NCI-H226 (cell line): ENCODE results near the gene NOX5.

Experiments used
- DNase-seq: peaks from one replicate; pipeline ENCODE4 v3.0.0-alpha.2; 2015

NOX5 gene

DNA sequence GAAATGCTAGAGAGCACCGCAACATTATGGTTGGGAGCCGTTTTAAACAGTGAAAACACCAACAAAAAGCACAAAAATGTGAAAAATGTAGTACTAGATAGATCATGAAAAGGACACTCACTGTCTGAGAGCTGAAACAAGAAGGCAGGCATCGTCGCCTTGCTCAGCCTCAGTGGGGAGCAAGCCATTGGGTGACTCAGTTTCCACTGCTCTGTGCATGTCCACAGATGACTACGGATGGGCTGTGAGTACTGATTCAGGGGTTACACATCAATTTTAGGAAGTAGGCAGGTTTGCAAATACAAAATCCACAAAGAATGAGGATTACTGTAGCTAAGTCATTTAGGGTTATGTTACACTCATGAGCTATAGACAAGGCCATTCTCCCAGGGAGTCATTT, 10.8 kb downstream of the NOX5 start:
- DNase-seq = no peak

DNA sequence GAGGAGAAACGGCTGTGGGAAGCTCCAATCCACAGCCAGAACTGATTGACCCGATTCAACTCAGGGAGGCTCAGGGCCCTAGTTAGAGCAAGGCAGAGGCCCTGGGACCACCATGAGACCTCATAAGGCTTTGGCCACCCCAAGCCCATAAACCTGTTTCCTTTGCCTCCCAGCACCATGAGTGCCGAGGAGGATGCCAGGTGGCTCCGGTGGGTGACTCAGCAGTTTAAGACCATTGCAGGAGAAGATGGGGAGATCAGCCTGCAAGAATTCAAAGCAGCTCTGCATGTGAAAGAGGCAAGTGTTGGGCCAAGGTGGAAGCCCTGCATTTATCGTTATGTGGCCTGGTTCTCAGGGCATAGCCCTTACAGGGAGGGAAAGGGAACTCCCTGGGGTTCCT, 11.9 kb downstream of the NOX5 start:
- DNase-seq = no peak

DNA sequence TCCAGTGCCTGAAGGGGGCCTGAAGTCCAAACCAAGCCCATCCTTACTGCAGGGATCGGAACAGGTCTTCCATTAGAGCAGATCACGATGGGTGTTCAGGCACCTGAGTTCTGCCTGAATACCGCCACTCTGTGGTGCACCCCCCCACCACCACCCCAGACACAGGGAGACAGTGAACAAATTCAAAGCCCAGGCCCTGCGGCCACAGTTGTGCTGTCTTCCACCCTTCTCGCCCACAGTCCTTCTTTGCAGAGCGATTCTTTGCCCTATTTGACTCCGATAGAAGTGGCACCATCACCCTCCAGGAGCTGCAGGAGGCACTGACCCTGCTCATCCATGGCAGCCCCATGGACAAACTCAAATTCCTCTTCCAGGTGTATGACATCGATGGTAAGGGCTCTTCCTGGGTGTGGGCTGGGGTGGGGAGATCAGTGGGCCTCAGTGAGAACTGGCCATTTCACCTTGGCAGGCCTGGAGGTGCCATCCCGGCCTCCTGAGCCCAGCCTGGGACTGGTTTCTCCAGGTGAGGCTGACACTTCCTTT, 13.6 kb downstream of the NOX5 start:
- no peak for DNase-seq

DNA sequence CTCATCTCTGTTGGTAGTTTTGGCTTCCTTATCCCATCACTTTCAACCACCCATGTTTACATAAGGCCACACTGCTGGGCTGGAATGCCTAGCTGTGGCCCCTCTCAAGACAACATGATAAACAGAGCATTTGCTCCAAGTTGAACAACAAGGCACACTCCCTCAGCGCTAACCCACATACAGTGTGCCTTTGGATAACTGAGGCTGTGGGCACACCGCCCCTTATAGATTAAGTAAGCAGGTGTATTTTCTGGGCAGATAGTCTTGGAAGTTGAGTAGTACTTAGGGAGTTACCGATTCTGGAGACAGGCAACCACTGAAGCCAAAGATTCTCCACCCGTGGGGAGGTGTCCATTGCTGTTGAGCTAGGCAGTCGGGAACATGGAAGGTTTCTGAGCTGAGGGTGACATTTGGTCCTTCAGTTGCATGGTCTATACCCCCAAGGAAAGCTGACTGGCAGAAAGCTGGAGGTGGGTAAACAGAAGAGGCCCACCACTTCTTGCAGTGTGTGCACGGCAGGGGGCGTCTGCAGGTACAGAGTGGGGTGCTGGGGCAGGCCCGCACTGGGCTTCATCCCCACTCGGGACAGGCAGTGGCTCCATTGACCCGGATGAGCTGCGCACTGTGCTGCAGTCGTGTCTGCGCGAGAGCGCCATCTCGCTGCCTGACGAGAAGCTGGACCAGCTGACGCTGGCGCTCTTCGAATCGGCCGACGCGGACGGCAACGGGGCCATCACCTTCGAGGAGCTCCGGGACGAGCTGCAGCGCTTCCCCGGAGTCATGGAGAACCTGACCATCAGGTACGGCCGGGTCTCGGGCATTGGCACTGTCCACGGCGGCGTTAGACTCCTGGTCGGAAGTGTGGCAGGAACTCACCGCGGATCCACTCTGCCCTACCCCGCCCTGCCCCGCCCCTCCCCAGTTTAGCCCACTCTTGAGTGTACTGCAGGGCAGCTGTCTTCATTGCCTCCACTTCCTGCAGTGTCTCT, 16.8 kb downstream of the NOX5 start:
- no peak for DNase-seq

DNA sequence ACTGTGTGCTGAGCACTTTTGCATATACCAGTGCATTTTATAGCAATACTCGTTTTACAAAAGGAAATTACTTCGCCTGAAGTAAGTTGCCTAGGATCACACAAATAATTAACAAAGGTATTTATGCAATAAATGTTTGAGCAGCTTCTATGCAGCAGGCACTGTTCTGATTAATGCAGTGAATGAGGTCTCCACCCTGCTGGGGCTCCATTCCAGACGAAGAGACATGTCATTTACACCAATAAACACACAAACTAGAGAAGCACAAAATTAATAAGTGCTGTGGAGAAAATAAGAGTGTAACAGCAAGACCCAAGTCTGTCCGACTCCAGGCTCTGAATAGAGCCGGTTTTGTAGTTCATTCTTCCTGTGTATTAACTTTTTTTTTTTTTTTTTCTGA, 17.5 kb downstream of the NOX5 start:
- DNase-seq = no peak

DNA sequence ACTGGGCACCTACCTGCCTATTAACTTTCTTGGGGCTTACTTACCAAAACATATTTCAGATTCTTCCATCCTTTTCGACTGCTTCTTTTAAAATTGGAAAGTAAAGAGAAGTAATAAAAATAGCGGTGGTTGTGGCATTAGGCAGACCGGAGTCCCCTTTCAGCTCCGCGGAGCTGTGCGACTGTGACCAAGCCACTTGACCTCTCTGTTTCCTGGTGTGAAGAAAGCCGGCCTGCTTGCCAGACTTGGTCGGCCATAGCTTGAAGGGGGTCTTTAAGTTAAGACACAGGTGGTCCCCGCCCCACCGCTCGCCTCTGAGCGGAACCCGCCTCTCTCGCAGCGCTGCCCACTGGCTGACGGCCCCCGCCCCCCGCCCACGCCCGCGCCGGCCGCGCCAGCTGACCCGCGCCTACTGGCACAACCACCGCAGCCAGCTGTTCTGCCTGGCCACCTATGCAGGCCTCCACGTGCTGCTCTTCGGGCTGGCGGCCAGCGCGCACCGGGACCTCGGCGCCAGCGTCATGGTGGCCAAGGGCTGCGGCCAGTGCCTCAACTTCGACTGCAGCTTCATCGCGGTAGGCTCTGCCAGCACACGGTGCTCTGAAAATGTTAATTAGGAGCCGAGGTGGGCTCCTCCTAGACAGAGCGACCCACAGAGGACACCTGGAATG, 18.3 kb downstream of the NOX5 start:
- no peak for DNase-seq

DNA sequence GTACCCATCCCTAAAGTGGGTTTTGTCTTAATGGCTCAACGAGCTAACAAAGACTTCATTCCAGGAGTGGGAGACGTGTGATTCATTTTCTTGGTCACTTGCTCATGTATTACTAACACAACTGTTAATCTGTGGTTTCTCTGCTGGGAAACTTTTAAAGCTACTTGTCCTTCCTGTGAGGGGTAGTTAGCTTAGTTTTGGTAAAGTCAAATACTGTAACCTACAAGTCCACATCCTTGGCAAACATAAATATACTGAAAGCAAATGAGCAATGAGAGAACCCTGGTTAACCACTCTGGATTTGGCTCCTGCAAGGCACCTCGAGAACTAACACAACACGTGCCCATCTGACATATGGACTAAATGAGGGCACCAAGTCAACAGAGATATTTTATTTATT, 19.9 kb downstream of the NOX5 start:
- peak; percentile 85 for DNase-seq

DNA sequence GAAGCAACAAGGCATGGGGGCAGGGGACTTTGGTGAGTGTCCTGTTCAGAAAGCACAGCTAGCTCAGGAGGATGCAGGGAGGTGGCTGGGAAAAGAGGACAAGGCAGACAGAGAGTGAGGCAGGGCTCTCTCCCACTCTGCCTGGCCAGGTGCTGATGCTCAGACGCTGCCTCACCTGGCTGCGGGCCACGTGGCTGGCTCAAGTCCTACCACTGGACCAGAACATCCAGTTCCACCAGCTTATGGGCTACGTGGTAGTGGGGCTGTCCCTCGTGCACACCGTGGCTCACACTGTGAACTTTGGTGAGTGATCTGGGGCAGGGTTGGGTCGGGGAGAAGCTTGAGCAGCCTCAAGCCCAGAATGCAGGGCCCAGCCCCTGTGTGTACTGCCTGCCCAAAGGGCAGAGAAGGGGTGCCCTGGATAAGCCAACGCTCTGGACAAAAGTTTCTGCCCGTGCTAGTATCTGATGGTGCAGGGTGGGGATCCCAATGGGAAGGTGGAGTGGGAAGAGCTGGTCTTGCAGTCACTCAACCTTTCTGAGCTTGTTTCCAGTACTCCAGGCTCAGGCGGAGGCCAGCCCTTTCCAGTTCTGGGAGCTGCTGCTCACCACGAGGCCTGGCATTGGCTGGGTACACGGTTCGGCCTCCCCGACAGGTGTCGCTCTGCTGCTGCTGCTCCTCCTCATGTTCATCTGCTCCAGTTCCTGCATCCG, 20.9 kb downstream of the NOX5 start:
- DNase-seq = no peak

DNA sequence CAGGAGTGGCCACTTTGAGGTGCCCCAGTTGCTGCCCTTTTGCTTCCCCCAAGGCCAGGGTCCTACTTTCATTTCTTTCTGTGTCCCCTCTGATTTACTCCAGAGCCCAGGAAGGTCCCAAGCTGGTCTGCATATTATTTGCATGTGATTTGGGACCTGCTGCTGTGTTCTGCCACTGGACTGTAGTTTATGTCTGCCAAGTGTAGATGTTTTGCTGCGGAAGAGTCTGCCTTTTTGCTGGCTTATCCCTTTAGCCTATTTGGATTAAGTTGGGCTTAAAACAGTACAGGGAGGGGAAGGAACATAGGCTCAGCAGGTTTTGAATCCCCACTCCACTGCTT, 21.4 kb downstream of the NOX5 start:
- no peak for DNase-seq

DNA sequence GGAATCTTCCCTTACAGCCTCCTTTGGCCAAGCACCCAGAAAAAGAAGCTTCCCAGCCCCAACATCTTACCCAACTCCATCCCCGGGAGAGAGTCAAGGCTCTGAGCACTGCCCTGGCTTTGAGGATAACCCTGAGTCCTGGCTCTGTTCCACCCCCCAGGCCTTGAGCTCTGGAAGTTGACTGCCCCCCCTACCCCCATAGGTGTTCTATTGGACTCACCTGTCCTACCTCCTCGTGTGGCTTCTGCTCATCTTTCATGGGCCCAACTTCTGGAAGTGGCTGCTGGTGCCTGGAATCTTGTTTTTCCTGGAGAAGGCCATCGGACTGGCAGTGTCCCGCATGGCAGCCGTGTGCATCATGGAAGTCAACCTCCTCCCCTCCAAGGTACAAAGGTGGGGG, 22.3 kb downstream of the NOX5 start:
- DNase-seq = no peak

DNA sequence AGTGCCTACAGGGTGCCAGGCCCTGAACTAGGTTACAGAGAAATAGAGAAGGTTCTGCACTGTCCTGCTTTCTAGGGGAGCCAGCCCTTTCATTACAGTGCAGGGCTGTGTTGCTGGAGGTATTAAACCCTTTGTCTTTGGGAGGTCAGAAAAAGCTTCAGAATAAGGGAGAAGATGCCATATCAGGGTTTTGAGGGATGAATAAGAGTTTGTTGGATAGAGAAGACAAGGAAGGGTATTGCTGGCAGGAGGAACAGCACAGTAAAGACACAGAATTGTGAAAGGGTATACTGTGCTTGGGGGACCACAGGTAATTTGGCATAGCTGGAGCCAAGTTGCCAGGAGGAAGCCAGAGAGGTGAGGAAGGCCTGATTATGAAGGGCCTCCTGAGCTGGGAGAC, 23.0 kb downstream of the NOX5 start:
- DNase-seq = no peak

DNA sequence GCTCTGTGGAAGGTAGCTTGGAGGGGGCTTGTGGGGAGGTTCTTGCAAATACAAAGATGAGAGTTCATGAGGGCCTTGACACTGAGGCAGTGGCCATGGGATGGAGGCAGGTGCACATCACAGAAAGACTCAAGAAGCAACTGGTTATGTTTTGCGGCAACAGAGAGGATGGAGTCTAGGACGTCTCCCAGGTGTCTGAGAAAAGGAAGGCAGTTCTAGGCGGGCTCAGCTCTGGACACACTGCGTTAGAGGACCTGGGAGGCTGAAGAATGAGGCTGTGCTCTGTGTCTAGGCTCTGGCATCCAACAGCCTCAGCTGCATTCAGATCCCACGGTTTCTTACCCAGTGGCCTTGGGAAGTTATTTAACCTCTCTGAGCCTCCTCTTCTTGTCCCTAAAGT, 23.5 kb downstream of the NOX5 start:
- no peak for DNase-seq

DNA sequence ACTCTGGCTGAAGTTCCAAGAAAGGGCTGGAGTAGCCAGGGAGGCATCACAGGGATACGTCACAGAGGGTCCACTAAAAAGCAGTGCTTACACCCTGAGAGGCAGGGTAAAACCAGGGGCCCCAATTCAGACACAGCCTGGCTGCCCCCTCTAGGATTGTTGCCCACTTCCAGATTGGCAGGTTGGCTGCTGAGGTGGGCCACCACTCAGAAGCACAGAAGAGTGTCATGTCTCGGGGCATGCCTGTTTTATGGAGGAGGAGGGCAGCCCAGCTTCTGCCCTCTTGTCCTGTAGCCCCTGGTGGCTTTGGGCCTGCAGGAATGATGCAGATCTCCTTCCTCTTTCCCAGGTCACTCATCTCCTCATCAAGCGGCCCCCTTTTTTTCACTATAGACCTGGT, 24.0 kb downstream of the NOX5 start:
- DNase-seq = no peak

DNA sequence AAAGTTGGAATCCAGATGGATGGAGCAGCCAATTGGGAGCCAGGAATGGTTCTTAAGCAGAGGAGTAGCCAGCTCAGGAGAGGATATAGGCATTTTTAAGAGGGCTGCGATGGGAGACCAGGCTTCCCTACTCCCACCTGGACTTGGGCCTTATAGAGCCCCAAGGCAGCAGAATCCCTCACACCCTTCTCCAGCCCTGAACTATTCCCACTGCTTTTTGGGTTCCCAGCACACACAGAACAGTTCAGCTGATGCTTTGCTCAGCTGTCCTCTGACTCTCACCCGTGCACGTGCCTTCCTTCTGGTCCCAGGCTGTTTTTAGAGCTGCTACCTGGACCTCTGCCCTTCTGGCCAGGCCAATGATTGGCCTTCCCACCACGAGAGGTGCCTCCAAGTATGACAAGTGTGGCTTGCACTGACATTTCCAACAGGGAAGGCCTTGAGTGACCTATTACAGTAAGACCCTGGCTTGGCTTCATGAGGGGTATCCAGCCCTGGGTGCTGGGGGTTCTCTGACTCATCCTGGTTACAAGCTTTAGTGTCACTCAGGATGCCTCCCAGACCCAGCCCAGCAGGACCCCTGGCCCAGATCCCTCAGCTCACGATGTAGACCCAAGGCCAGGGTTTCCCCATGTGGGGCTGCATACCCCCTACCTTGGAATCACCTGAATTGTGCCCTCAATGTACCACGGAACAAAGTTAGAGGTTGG, 25.2 kb downstream of the NOX5 start:
- DNase-seq = no peak

DNA sequence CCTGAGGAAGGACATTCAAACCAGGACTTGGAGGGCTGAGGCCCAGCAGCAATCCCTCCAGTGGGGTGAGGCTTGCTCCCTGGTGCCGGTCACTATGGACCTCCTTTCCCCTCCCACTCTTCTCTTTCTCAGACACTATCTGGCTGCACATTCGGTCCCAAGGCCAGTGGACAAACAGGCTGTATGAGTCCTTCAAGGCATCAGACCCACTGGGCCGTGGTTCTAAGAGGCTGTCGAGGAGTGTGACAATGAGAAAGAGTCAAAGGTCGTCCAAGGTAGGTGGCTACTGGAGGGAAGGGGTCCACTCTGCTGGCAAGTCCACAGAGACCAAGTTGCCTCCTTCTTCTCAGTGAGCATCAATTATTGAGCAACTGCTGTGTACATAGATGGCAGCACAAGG, 28.0 kb downstream of the NOX5 start:
- DNase-seq = no peak

DNA sequence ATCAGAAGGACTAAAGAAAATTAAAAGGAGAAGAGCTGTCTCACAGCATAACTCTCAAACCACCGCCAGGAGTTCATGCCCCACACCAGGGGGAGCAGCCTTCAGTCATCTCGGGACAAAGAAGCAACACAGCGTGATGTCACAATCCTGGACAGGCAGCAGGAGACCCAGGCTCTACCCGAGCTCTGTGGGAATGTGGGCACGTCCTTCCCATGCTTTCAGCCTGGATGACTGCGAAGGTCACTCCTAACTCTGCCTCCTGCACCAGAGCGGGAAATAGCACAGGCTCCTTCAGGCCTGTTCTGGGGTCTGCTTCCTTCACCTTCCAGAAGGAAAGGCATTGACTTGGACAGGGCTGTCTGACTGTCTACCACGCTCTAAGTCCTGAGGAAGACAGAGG, 31.3 kb downstream of the NOX5 start:
- no peak for DNase-seq

DNA sequence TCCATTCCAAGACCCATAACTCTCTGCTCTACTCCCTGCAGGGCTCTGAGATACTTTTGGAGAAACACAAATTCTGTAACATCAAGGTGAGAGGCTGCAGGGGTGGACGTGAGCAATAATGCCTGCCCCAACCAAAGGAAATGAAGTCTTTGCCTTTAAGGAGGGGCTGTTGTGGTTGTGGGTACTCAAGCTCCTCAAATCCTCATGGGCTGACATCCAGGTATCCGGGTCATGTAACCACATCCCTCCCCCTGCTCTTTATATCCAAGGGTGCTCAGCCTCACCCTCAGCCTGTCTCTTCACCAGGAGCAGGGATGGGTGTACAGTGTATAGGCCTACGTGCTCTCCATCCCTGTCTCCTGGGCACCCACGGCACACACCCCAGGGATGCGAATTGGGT, 32.3 kb downstream of the NOX5 start:
- DNase-seq = no peak

DNA sequence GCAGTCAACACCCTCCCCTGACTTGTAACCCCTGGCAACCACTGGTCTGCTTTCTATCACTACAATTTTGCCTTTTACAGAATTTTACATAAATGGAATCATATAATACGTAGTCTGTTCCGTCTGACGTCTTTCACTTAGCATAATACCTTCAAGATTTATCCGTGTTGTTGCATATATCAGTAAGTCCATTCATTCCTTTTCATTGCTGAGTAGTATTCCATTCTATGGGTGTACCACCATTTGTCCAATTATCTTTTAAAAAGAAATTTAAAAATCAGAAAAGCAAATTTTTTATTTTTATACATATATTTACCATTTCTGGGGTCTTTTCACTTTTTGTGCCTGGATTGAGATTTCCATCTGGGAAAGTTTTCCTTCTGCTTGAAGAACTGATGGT, 35.5 kb downstream of the NOX5 start:
- DNase-seq = no peak

DNA sequence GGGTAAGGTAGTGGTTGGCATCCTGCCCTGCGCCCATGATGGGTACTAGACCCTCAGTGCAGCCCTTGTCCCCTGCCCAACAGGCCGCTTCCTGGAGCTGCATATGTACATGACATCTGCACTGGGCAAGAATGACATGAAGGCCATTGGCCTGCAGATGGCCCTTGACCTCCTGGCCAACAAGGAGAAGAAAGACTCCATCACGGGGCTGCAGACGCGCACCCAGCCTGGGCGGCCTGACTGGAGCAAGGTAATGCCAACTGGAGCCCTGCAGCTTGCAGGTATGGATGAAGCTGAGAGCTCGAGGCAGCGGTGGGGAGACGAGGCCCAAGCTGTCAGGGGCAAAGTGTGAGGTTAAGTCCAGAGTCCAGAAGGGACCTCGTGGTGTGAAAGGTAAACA, 40.8 kb downstream of the NOX5 start:
- DNase-seq = no peak

DNA sequence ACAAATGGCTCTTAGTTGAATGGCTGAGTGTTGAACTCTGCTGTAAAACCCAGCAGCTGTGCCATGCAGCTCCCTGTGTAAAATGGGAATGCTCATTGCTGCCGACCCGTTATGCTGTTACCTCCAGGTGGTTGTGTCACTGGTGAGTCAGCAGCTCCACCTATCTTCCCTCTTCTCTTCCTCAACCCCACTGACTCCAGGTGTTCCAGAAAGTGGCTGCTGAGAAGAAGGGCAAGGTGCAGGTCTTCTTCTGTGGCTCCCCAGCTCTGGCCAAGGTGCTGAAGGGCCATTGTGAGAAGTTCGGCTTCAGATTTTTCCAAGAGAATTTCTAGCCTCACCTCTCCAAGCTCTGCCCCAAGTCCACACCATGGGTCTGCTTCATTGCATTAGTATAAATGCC, 41.9 kb downstream of the NOX5 start:
- DNase-seq = no peak

DNA sequence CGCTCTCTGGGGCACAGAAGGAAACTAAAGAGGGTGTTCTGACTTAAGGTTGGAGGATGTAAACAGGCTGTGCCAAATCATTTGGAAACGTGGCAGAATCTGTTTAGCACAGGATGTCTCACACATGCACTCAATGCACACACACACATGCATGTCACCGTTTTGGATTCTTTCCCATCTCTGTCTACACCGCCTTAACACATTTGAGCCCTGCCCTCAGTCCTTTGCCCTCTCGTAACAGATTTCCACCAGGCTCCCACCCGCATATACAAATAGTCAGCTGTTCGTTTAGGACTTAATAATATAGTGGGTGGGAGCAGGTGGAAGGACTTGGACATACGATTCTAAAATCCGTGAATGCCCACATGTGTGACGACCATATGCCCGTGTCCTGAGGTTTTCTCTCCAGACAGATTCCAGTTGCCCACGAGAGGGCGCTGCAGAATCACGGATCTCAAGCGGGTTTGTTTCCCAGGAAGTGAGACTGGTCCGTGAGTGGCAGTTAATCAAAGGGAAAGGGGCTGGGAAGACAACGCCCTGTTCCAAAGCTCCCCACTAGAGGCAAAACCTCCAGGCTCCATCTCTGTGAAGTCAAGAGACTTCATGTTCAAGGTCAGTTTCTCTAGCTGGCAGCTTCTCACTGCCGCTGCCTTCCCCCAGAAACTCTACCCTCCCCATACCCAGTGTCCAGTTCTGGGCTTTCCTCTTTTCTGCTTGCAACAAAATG, 44.5 kb downstream of the NOX5 start:
- peak; percentile 71 for DNase-seq

DNA sequence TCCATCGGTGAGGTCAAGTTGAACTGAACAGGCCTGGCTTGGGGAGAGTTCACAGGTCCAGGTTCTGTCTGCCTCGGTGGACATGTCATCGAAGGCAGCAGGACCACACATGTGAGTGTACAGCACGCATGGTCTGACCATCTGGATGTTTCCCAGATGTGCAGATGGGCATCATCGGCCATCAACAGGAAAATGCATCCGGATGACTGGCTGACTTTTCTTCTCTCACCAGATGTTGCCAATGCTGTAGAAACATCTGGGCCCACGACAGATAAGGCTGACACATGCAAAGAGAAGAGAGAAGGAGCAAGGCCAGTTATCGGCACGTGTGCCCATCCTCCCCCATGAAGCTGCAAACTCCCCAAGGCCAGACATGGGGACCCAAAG, 45.1 kb downstream of the NOX5 start:
- no peak for DNase-seq
